ENCODE data around the gene CA10.

CA10 gene

GRCh38 chr17:51724043-51724580, 434.4 kb downstream of the CA10 start:
- no peak for DNase-seq (ENCODE audit: low spot score)

- DNase-seq (ENCODE audit: low spot score), result no peak
These were observed 435.5 kb downstream of the CA10 start for GRCh38 chr17:51722994-51723393.

DNA sequence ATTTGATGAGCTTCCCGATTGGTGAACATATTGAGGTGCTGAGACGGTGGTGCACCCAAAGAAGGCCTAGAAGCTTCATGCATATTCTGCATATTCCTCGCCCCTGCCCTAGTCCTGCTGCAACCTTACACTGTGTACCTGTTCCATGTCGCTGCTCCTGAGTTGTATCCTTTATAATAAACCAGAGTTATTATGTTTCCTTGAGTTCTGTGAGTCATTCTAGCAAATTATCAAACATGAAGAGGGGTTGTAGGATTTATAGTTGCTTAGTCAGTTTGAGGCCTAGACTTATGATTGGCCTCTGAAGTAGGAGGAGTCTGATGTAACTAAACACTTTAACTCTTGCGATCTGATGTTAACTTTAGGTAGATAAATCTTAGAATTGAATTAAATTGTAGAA, 436.8 kb downstream of the CA10 start:
- no peak for DNase-seq (ENCODE audit: low spot score)

DNA sequence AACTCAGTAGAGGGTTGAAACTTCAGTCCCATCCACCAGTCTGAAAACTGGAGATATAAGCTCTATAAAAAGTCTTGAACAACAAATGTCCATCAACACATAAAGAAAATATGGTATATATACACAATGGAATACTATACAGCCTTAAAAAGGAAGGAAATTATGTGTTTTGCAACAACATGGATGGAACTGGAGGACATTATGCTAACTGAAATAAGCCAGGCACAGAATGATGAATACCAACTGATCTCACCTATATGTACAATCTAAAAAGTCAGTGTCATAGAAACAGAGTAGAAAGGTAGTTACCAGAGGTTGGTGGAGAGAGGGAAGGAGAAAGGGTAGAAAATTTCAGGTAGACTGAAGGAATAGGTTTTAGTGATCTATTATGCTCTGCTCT, 438.1 kb downstream of the CA10 start:
- no peak for DNase-seq (ENCODE audit: low spot score)

DNA sequence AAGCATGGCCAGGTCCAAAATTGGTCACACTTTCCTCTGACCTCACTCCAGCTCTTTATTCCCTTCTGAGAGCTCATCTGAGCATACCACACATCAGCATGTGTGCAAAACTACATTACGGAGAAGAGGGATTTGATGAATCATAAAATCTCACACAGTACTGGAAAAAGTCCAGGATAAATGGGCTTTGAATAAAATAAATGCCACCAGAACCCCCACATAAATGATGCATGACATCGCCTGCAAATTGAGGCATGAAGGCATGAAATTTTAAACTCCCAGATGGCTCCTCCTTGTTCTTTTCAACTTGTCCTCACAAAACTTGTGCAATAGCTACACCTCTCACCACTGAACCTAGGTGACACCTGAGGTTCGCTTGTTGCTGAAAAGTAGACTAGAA, 439.5 kb downstream of the CA10 start:
- no peak for DNase-seq (ENCODE audit: low spot score)

DNA sequence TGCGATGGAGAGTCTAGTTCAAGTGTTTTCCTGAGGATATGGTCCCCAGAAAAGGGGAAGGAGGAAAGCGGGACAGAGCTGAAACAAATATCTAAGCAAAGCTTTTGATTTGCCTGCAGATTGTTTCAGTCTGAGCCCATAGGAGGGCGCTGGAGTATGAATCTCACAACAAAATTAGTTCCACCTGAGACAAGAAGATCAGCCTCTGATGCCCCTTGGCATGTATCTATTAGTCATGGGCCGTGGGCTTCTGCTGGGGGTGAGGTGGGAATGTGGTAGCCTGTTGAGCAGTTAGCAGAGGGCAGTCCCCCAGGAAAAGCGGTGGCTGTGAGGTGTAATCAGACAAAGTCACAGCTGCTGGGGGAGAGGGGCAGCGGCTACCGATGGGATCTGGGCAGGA, 446.9 kb downstream of the CA10 start:
- no peak for DNase-seq (ENCODE audit: low spot score)

GRCh38 chr17:51710634-51710979, 447.9 kb downstream of the CA10 start:
- no peak for DNase-seq (ENCODE audit: low spot score)

DNA sequence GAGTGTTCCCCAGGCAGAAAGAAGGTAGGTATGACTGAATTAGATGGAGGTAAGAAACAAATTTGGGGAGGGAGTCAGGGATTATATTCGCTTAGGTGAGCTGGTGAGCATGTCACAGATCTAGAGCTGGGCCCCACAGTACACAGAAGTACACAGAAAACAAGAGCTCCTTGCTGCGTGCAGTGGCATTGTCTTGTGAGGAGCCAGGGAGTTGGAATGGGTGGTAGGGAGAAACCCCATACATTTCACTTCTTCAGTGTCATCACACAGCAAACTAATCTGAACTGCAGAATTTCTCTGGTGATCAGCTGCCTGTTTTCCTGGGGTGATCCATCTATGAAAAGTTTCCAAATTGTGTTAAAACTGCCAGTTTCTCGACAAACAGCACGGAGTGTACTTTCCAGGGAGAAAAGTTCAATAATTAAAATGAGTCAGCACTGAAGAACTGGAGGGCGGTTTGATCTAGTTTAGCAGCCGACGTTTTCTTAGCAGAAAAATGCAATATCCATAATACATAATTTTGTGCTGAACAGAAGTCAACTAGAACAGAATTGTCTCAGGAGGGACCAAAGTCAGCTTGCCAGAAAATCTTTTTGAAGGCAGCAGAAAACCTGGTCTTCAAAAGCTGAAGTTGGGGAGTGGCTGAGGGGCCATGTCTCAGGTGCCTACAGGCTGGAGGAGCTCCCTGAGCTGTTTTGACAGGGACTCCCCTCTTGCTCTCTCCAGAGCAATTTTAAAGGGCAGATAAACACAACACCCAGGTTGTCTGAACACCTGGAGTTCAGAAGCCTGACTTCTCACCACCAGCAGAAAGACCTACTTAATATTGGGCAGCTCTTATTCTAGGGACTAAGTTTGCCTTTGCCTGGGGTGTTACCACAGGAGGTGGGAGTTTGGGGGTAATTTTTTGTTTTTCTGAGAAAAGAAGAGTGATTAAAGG, 448.6 kb downstream of the CA10 start:
- no peak for DNase-seq (ENCODE audit: low spot score)

- DNase-seq (ENCODE audit: low spot score), result no peak
These were observed 451.3 kb downstream of the CA10 start for GRCh38 chr17:51707216-51707615.

DNA sequence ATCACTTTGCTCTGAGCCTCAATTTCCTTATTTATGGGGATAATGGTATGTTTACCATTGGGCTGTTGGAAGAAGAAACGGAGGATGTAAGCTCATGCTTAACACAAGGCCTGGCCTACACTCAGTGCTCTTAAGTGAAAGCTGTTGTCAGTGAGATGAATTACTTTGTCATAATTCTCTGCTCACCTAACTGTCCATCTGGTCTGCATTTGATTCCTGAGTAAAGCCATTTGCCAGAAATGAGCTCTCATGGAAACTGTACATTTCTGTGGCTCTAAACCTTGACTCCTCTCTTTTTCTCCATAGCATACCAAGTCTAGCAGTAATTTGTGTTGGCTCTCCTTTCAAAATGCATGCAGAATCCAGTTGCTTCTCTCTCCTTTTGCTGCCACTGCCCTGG, 452.4 kb downstream of the CA10 start:
- DNase-seq (ENCODE audit: low spot score), result no peak

DNA sequence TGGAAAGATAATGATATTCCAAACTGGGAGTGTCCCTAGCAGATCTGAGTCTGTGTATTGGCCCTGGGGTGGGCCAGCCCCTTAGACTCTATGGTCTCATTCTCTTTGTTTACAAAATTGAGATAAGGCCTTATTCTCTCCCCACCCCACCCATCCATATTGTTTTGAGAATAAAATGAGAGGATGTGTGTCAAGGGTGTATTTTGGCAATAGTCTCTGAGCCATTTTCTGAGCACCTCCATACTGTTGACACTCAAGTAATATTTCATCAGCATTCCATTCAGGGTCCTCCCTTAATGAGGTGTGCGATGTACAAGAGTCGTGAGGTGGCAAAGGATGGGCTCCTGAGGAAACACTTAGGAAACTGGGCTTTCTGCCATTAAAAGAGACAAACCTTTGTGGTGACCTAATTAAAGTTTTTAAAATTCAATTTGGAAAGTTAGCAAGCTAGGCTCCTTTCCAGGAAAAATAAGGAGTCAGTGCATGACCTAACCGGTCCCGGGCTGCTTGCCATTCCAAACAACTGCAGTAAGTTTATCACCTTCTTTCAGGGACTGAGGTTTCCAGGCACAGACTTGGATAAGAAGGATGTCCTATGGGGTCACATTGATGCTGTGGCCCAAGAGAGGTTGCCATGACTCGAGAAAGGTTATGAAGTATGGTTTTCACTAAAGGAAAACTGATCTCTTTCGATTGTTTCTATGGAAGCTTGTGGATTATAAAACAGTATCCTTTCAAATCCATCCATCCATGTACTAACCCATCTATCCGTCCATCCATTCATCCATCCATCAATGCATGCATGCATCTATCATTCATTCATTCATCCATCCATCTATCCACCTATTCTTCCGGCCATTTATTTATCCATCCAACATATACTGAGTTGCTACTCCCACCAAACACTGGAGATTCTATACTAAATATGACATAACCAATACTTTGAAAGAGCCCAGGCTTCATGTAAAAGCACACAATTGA, 454.9 kb downstream of the CA10 start:
- no peak for DNase-seq (ENCODE audit: low spot score)

GRCh38 chr17:51702963-51703360, 455.6 kb downstream of the CA10 start:
- no peak for DNase-seq (ENCODE audit: low spot score)

DNA sequence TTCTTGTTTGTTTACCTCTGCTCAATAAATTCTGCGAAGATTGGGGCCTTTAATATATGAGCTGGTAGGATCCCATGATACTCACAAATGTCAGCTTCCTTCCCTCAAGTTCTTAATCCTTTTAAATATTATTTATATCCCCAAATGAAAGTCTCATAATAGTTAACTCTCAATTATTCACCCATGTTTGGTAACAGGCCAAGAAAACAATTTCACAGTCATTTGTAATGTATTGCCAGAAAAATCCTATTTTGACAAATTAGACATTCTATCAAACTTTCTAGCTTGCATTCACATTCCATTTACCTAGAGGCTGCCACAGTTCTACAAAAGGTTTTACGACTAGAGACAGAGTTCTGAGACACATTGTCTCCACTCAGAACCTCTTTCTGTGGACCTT, 457.0 kb downstream of the CA10 start:
- DNase-seq (ENCODE audit: low spot score), result no peak

GRCh38 chr17:51700011-51700760, 458.3 kb downstream of the CA10 start:
- DNase-seq (ENCODE audit: low spot score), result no peak

DNA sequence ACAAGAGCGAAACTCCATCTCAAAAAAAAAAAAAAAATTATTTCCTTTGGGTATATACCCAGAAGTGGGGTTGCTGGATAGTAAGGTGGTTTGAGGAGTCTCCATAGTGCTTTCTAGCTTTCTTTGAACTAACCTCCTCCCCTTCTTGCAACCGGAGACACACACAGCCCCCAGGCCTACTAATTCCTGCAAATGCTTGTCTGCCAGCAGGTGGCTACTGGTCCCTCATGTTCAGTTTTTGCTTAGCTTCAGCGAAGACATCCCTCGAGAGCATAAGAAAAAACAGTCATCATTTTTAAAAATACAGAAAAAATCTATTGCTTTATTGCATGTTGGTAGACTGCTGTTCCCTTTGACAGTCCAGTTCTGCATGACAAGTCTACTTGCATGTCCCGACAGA, 459.2 kb downstream of the CA10 start:
- no peak for DNase-seq (ENCODE audit: low spot score)

- DNase-seq (ENCODE audit: low spot score), result no peak
These were observed 465.6 kb downstream of the CA10 start for GRCh38 chr17:51692917-51693316.

DNA sequence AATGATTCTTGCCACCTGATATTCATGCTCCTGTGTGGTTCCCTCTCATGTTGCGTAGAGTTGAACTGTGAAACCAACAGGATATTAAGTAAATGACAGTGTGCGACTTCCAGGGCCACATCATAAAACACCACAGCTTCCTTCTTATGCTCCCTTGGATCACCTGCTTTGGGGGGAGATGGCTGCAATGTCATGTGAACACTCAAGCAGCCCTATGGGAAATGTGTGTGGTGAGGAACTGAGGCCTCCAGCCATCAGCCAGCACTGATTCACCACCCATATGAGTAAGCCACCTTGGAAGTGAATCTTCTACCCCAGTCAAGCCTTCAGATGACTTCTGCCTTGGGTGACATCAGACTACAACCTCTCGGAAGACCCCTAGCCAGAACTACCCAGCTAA, 470.6 kb downstream of the CA10 start:
- DNase-seq (ENCODE audit: low spot score), result no peak

- no peak for DNase-seq (ENCODE audit: low spot score)
These were observed 473.1 kb downstream of the CA10 start for GRCh38 chr17:51685287-51685909.

GRCh38 chr17:51684214-51684613, 474.3 kb downstream of the CA10 start:
- DNase-seq (ENCODE audit: low spot score), result no peak

GRCh38 chr17:51683291-51683690, 475.2 kb downstream of the CA10 start:
- no peak for DNase-seq (ENCODE audit: low spot score)

- DNase-seq (ENCODE audit: low spot score), result no peak
These were observed 476.4 kb downstream of the CA10 start for GRCh38 chr17:51682115-51682514.

- DNase-seq (ENCODE audit: low spot score), result no peak
These were observed 480.6 kb downstream of the CA10 start for GRCh38 chr17:51677875-51678274.

All from D341Med (cell line).